Heart left ventricle (tissue), 13 donors: ENCODE results near the gene TCEANC.

ENCODE experiments used
- POLR2A ChIP-seq, 2 donors: fragments of 450-650 bp; IDR thresholded peaks; one replicate each; pipeline ENCODE4 v1.6.1; 2017; ENCODE audit warnings: antibody characterized with exemption in 2 of 2, mild to moderate bottlenecking in 2 of 2, moderate library complexity in 2 of 2
- TF ChIP-seq, protein P1 (sequence below), 12 donors: fragments of 200-600 bp; sonication (generic) in 4 of 12; IDR thresholded peaks; one replicate each; pipeline versions ENCODE4 v1.5.0 to v1.8.0; 2018 to 2022; ENCODE audit warnings: antibody characterized with exemption in 12 of 12, mild to moderate bottlenecking in 5 of 12
- donor health status: ischemic (EF 13 %, LVEDD 7.1; RV severe dilation, severe dysfunction).
- donor health status: DM: no; HTN: yes; CAD: no.
- donor health status: DM: no; HTN: no; CAD: no.
- donor health status: ischemic (EF 25% LVEDD 6.9; RV normal size, moderate dysfunction).
- donor health status: ischemic (EF 25% LVEDD 5.7; RV mildly dilated, moderate dysfunction).
- donor health status: ischemic (EF 35%, LVEDD 5.7; RV mildly dilated, moderate dysfunction).
- donor health status: nonischemic (EF 11% LVEDD 7.7; RV severe dilation, severe dysfunction).
- donor health status: DM: yes; HTN: yes; CAD: no.
- donor health status: PGD.
- donor health status: ischemic (EF 29% LVEDD 5.4; RV normal size, mild dysfunction).
- donor health status: nonischemic (EF 23%, LVEDD 6.1; RV moderate dilation, normal function).

DNA sequence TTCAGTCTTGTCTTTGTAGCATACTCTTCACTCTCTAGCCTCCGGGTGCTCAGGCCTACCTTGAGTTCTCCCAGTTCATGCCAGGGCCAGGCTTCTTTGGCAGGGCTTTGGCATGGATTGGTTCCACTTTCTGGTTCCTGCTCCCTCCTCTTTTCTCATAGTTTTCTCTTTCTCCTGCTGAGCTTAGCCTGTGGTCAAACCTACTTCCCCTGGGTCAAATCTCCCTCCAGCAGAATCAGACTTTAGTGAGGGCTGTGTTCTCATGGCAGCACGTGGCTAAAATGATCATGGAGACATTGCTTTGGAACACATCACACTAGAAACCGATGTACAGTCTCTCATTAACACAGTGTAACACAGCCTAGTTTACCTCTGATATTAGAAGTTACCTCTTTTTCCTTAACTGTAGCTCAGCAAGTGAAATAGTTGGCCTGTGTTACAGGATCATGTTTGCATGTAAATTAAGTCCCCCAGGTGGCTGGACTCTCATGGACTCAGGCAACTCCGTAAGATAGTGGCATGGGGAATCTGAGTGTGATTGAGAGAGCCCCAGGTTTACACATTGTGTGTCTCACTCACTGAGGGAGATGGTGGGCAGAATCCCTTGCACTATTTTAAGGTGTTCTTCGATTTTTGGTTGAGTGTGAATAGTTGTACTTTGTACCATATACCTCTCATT, 49.3 kb downstream of the TCEANC start:
- TF ChIP-seq, protein P1, sequence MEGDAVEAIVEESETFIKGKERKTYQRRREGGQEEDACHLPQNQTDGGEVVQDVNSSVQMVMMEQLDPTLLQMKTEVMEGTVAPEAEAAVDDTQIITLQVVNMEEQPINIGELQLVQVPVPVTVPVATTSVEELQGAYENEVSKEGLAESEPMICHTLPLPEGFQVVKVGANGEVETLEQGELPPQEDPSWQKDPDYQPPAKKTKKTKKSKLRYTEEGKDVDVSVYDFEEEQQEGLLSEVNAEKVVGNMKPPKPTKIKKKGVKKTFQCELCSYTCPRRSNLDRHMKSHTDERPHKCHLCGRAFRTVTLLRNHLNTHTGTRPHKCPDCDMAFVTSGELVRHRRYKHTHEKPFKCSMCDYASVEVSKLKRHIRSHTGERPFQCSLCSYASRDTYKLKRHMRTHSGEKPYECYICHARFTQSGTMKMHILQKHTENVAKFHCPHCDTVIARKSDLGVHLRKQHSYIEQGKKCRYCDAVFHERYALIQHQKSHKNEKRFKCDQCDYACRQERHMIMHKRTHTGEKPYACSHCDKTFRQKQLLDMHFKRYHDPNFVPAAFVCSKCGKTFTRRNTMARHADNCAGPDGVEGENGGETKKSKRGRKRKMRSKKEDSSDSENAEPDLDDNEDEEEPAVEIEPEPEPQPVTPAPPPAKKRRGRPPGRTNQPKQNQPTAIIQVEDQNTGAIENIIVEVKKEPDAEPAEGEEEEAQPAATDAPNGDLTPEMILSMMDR (IDR thresholded peaks at IDR 0.05), result no peak
- TF ChIP-seq POLR2A (IDR thresholded peaks at IDR 0.05), result no peak
